Right cardiac atrium (tissue), 5 donors: Measurements from ENCODE around the gene PARVA. TPM values are rescaled to one million over a fixed set of nuclear protein-coding genes. Genes with fewer than 3 reads are reported as not detected.
A peak's percentile ranks its signal among the peaks of the same experiment; 100 is the strongest.

Source experiments
- ATAC-seq, 2 donors: fragments of 200-7000 bp; cut with Tn5 transposase; one replicate each; pipeline versions ENCODE4 v1.8.0 to v1.9.1; 2020; ENCODE audit warnings: moderate library complexity in 2 of 2, mild to moderate bottlenecking in 1 of 2
- DNase-seq, 3 donors: peaks; one replicate each; pipeline ENCODE4 v3.0.0-alpha.2; 2020
- H3K27ac ChIP-seq: one replicate; pipeline ENCODE4 v1.5.1; 2013; ENCODE audit warnings: mild to moderate bottlenecking, low read length, control low read depth, moderate library complexity
- H3K27me3 ChIP-seq: one replicate; pipeline ENCODE4 v1.6.1; 2013; ENCODE audit not compliant: control insufficient read depth, insufficient read depth
- H3K4me1 ChIP-seq: one replicate; pipeline ENCODE4 v1.6.1; 2013; ENCODE audit warnings: low read length; ENCODE audit not compliant: control insufficient read depth, insufficient read depth
- H3K4me3 ChIP-seq: one replicate; pipeline ENCODE4 v1.5.1; 2013; ENCODE audit warnings: low read length, control low read depth
- H3K9me3 ChIP-seq: one replicate; pipeline ENCODE4 v1.6.1; 2013; ENCODE audit warnings: low read length; ENCODE audit not compliant: control insufficient read depth
- WGBS: extraction: QIAGEN DNeasy Blood & Tissue Kit; methylation state at CpG from one replicate; pipeline ENCODE4 v1.1.7; 2013; 5-methylcytosine and 5-hydroxymethylcytosine counted together
- intact Hi-C, 4 donors: fragments of 100-400 bp; cut with DNase I; formaldehyde crosslinking; loops; one replicate each; pipeline versions ENCODE4 v1.11.0 to v1.14.0; 2022 to 2023
- polyA plus RNA-seq: library from polyadenylated mRNA; stranded (reverse); fragments of 200-250 nt; gene quantifications from one replicate; pipeline ENCODE4 v1.2.3, GENCODE V29; 2013
- total RNA-seq, 4 donors: library from RNA; stranded (reverse); fragmentation: NEBNext Ultra II Directional; extraction: Animal tissue kit (Norgen Biotek cat#: 25700); gene quantifications; one replicate each; pipeline ENCODE4 v1.2.1, GENCODE V29; 2021
- donor health status: healthy with polysubstance abuse.
- donor health status: DM: no; HTN: yes; CAD: no.
- donor health status: DM: no; HTN: no; CAD: no.
- donor health status: DM: no; HTN: yes; CAD: no; lungs with severe emphysema.
- donor health status: DM: yes; HTN: yes; CAD: no.

PARVA gene
- total and polyA plus RNA-seq, 5 donors = 30.6 to 116 (median 71.2) TPM

DNA sequence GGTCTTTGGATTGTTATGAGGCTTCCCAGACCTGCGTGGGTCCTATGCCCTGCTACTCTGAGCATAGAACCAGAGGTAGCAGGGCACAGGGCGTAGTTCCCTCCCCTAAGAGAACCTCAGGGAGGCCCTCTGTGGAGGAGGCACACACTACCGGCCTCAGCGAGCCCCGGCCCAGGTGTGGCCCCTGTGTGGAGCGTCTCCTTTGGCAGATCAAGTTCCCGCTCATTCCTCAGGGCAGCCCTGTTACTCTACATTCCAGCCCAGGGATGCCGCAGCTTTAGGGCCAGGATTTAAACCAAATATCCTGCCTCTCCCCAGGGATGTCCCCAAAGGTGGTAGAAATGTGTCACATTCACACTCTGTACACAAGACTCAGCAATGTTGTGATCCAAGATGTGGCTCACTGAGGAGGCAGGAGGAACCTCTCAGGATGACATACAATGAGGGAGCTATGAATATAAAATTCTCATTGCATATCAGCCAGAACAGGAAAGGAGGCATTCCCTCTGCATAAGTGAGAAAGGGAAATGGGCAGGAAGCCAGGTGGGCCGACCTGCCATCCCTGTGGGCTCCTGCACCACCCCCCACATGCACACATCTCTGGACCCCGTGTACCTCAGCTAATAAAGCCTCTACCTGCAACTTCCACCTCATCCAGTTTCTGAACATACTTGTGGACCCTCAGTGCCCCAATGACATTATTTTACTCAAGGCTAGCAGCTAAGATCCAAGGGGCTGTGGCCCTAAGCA, 165.0 kb downstream of the PARVA start:
- no peak for ATAC-seq
- no peak overlapping the region for H3K4me3 ChIP-seq
- intact Hi-C loops = no loop called here
- DNase-seq = peak in 1 of 3 donors; percentile 42
- peaks cover 12% of the 10 kb centered on the region for H3K4me1 ChIP-seq
- no peak overlapping the region for H3K27ac ChIP-seq
- no peaks in the 10 kb centered on the region for H3K27me3 ChIP-seq
- WGBS = 67% methylated on average over 10 of the region's 10 CpGs
- H3K9me3 ChIP-seq = no peaks in the 10 kb centered on the region

DNA sequence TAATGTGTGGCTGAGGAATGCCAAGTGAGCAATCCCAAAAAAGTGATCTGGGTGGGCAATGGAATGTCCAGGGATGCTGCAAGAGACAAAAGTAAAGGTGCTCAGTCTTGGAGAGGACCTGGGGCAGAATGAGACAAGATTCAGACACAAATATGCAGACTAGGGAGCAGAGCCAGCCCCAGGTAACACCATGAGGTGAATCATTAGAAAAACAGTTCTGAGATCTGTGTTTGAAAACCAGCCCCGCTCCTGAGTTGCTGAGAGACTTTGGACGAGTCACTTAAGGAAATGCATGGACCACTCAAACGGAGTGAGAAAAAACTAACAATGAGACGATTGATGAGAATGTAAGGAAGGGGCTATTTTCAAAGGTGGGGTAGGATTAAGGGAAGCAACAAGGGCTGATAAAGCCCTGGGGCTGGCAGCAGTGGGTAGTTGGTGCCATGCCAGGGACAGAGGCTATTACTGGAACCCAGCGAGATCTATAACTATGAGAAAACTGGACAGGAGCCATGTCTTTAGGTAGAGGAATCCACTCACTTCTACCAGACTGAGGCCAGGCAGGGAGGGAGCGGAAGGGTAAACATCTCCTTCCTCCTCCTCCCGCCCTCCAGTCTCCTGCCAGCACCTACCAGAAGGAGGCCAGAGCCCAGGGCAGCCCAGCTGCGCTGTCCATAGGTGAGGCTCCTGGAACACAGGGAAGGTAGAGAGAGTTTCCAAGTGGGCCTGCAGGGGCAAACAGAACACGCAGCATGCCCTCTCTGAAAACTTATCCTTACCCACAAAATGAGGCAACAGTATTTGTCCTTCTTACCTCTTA, 166.4 kb downstream of the PARVA start:
- Histone ChIP-seq H3K4me1 (peaks cover 12% of the 10 kb centered on the region), H3K27me3 (no peaks in the 10 kb centered on the region), H3K4me3 (no peak overlapping the region), H3K27ac (no peak overlapping the region), H3K9me3 (no peaks in the 10 kb centered on the region)
- DNase-seq (no peak), ATAC-seq (no peak)
- intact Hi-C loops = no loop called here
- 79% methylated on average over 9 of the region's 9 CpGs for WGBS

DNA sequence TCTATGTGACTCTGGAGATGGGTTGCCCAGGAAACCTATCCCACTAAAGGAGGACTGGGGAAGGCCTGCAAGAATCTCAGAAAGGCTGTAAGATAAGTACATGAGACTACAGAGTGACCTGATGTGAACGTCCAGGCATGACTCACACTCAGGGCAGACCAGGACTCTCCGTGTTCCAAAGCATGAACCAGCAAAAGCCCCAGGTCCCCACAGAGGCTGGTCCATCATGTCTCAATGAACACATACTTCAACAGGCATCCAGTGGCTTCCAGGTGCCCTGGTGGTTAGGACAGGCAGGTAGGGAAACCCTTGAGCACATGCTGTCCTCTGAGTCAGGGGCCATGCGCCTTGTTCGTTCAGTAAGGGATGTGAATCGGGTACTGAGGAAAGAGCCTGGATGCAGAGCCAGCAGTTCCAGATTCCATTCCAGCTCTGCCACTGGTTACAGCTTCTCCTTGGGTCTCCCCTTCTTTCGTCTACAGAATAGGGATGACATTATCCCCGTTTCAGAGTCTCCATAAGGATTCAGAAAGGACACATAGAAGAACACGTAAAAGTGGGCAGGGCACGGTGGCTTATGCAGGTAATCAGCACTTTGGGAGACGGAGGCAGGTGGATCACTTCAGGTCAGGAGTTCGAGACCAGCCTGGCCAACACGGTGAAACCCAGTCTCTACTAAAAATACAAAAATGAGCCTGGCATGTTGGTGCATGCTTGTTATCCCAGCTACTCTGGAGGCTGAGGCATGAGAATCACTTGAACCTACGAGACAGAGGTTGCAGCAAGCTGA, 167.8 kb downstream of the PARVA start:
- ATAC-seq = no peak
- intact Hi-C loops = no loop called here
- H3K27me3 ChIP-seq = no peaks in the 10 kb centered on the region
- no peak overlapping the region for H3K4me3 ChIP-seq
- no peak for DNase-seq
- H3K9me3 ChIP-seq = no peaks in the 10 kb centered on the region
- WGBS = 91% methylated on average over 13 of the region's 13 CpGs
- peaks cover 12% of the 10 kb centered on the region for H3K4me1 ChIP-seq
- no peak overlapping the region for H3K27ac ChIP-seq

DNA sequence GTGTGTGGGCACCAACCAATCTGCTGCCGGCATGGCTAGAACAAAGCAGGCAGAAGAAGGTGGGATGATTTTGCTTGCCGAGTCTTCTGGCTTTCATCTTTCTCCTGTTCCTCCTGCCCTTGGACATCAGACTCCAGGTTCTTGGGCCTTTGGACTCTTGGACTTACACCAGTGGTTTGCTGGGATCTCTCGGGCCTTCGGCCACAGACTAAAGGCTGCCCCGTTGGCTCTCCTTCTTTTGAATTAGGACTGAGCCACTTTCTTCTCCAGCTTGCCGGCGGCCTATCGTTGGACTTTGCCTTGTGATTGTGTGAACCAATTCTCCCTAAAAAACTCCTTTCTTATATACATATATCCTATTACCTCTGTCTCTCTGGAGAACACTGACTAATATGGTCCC, 168.8 kb downstream of the PARVA start:
- intact Hi-C loops = no loop called here
- Histone ChIP-seq H3K4me3 (no peak overlapping the region), H3K4me1 (peaks cover 6% of the 10 kb centered on the region), H3K27ac (no peak overlapping the region), H3K27me3 (no peaks in the 10 kb centered on the region), H3K9me3 (no peaks in the 10 kb centered on the region)
- DNase-seq (no peak), ATAC-seq (no peak)
- 95% methylated on average over 8 of the region's 8 CpGs for WGBS

DNA sequence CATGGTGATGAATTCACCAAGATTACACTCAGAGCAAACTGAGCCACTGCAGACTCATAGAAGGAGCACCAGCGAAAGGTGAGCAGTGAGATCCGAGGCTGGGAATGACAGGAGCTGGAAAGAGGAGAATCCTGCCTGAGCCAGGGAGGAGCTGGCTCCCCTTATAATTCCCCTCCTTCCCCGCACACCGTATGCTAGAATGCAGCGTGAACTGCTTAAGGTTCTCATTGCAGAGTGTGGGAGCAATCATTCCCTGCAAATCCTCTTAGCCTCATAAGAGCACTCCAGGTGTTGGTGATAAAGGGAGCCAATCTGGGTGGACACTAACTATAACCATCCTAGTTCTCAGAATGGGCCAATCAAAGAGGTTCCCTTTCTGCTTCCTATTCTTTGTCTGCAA, 169.3 kb downstream of the PARVA start:
- DNase-seq (no peak), ATAC-seq (no peak)
- intact Hi-C loops = no loop called here
- Histone ChIP-seq H3K27ac (no peak overlapping the region), H3K9me3 (no peaks in the 10 kb centered on the region), H3K27me3 (no peaks in the 10 kb centered on the region), H3K4me3 (no peak overlapping the region), H3K4me1 (peaks cover 4% of the 10 kb centered on the region)
- 90% methylated on average over 5 of the region's 5 CpGs for WGBS

DNA sequence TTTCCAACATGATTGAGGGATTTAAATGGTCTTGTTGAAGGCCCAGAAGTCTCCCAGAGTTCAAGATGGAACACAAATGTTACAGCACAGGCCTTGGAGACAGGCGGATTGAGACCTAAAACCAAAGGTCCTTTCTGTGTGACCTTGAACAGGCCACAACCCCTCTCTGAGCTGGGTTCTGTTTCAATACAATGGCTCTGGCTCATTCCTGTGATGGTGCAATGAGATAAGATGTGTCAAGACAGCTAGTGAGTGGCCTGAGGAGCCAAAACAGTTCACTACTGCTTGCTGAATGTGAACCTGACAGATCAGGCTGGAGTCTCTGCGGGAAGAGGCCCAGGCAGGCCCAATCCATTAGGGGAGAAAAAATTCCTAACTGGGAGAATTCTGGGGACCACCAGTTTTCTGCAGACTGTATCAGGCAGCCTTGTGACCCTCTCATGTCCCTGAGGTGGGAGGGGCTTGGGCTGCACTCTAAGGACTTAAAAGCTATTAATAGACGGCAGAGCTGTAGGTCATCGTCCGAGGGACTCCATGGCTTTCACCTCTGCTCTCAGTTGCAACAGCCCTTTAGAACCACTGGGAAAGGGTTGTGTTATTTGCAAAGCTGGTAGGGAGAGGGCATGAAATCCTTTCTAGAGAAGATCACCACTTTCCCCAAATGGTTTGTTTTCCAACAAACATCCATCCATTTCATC, 170.7 kb downstream of the PARVA start:
- DNase-seq (peak in 1 of 3 donors; percentile 37), ATAC-seq (peak in 1 of 2 donors; percentile 35)
- H3K27ac ChIP-seq = no peak overlapping the region
- no peaks in the 10 kb centered on the region for H3K9me3 ChIP-seq
- intact Hi-C loops = no loop called here
- H3K4me3 ChIP-seq = no peak overlapping the region
- 62% methylated on average over 5 of the region's 5 CpGs for WGBS
- H3K27me3 ChIP-seq = no peaks in the 10 kb centered on the region
- peaks cover 4% of the 10 kb centered on the region for H3K4me1 ChIP-seq

DNA sequence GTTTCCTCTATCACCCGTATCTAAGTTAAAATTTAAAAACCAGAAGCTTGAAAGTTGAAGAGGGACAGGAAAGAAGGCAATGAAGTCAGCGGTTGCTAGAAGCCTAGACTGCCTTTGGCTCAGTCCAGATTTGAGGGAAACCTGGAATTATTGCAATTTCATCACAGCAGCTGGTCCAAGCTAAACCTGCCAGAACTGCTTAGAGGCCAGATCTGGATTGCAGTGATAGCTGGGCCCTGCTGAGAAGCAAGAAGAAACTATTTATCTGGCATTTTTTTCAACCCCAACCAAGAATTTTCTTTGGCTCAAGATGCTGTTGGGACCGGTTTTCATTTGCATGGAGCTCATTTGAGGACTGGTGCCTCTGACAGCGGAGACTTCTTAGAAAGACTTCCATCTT, 175.3 kb downstream of the PARVA start:
- ATAC-seq = peak; percentile 81 to 85
- intact Hi-C loops = no loop called here
- Histone ChIP-seq H3K27ac (no peak overlapping the region), H3K9me3 (no peaks in the 10 kb centered on the region), H3K4me3 (no peak overlapping the region), H3K4me1 (peaks cover 3% of the 10 kb centered on the region), H3K27me3 (no peaks in the 10 kb centered on the region)
- WGBS = 58% methylated on average over 4 of the region's 4 CpGs
- DNase-seq = peak; percentile 42 to 71 (median 64)

DNA sequence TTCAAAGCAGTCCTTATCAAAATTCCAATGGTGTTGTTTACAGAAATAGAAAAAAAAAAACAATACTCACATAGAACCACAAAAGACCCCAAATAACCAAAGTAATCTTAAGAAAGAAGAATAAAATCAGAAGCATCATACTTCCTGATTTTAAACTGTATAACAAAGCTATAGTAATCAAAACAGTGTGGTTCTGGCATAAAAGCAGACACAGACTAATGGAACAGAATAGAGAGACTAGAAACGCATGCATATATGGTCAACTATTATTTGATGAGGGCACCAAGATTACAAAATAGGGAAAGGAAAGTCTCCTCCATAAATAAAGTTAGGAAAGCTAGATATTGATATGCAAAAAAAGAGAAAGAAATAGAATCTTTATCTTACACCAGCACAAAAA, 176.8 kb downstream of the PARVA start:
- H3K4me1 ChIP-seq = peaks cover 3% of the 10 kb centered on the region
- no peaks in the 10 kb centered on the region for H3K27me3 ChIP-seq
- 0% methylated on average over 1 of the region's 1 CpG for WGBS
- H3K27ac ChIP-seq = no peak overlapping the region
- H3K4me3 ChIP-seq = no peak overlapping the region
- no peaks in the 10 kb centered on the region for H3K9me3 ChIP-seq
- intact Hi-C loops = no loop called here
- ATAC-seq = no peak
- DNase-seq = no peak

DNA sequence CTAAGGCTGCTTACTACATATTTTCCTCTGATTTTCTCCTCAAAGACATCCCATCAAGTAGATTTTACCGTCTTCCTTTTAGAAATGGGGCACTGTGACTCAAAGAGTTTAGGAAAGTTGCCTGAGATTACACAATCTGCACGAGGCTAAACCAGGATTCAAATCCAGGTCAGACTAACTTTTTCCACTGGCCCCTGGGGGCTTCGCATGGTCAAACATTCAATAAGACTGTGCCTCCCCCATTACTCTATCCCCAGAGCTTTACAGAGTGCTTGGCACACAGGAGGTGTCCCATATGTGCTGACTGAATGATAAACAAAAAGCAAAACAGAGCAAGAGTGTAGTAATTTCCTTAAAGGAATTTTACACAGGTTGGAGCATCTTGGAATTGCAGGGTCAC, 178.8 kb downstream of the PARVA start:
- no peaks in the 10 kb centered on the region for H3K9me3 ChIP-seq
- intact Hi-C loops = no loop called here
- no peaks in the 10 kb centered on the region for H3K27me3 ChIP-seq
- no peak overlapping the region for H3K4me3 ChIP-seq
- 26% methylated on average over 3 of the region's 3 CpGs for WGBS
- ATAC-seq (peak; percentile 47 to 51), DNase-seq (peak in 2 of 3 donors; percentile 55 to 59)
- H3K27ac ChIP-seq = peak overlapping the region; percentile 61
- peaks cover 3% of the 10 kb centered on the region for H3K4me1 ChIP-seq

DNA sequence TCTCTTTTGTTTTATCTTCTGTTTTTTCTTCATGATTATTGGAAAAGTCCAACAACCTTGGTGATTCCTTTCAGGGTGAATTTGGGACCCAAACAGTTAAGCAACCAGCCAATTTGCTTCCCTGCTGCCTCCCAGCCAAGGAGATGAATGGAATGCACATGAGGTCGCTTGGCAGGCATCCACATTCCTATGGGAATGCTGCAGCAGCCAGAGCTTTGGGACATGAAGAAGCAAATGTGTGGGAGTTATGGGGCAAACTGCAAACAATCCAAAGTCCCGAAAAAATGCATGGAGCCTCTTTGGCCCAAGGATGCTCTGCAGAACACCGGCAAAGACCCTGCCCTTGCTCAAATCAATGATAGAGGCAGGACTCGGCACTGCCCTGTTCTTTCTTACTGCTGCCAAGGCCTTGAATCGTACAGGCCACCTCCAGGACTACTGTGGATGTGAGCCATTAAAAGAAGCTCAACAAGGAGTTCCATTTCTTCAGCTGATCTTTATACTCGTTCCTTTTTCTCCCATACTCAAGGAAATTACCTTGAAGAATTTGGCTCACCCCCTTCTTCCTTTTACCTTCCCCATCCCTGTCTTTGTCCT, 179.5 kb downstream of the PARVA start:
- H3K4me1 ChIP-seq = peaks cover 3% of the 10 kb centered on the region
- no peaks in the 10 kb centered on the region for H3K27me3 ChIP-seq
- intact Hi-C loops = no loop called here
- WGBS = 7% methylated on average over 6 of the region's 6 CpGs
- ATAC-seq (peak; percentile 75 to 76), DNase-seq (peak; percentile 77 to 91 (median 88))
- no peaks in the 10 kb centered on the region for H3K9me3 ChIP-seq
- peak overlapping the region; percentile 71 for H3K27ac ChIP-seq
- H3K4me3 ChIP-seq = no peak overlapping the region
